Measurements from ENCODE around the gene IGF2BP2. TPM values are rescaled to one million over a fixed set of nuclear protein-coding genes. Genes with fewer than 3 reads are reported as not detected.

IGF2BP2 gene
- total and polyA plus RNA-seq, 3 donors from 2014 or later = 18.9 to 29.1 (median 19.4) TPM

DNA sequence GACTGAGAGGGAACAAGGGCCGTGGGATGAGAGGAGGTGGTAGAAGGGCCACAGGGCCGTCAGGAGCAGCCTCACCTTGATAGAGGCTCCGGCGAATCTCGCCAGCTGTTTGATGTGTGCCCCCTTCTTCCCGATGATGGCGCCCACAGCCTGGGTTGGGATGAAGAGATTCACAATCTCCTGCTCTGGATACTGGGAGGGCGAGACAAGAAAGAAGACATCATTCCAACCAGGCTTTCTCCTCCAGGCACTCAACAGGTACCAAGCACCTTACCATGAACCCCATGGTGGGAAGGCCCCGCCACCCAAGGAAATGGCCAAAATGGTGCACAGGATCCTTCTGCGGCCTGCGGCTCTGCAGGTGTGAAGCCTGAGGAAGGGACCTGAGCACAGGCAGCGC lies 167.6 kb downstream of the IGF2BP2 start:
- peak overlapping the region; percentile 74 to 86 for H3K27ac ChIP-seq
- TF ChIP-seq, protein P1, sequence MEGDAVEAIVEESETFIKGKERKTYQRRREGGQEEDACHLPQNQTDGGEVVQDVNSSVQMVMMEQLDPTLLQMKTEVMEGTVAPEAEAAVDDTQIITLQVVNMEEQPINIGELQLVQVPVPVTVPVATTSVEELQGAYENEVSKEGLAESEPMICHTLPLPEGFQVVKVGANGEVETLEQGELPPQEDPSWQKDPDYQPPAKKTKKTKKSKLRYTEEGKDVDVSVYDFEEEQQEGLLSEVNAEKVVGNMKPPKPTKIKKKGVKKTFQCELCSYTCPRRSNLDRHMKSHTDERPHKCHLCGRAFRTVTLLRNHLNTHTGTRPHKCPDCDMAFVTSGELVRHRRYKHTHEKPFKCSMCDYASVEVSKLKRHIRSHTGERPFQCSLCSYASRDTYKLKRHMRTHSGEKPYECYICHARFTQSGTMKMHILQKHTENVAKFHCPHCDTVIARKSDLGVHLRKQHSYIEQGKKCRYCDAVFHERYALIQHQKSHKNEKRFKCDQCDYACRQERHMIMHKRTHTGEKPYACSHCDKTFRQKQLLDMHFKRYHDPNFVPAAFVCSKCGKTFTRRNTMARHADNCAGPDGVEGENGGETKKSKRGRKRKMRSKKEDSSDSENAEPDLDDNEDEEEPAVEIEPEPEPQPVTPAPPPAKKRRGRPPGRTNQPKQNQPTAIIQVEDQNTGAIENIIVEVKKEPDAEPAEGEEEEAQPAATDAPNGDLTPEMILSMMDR (IDR thresholded peaks at IDR 0.05) = no peak
- no peak for TF ChIP-seq POLR2A (IDR thresholded peaks at IDR 0.05)
- intact Hi-C loops (cut with DNase I; ENCODE audit: low total_unique reads) = no loop called here
- peaks cover 30% of the 10 kb centered on the region for H3K4me1 ChIP-seq
- 97% methylated on average over 11 to 12 of the region's 12 CpGs for WGBS, 2 donors
- H3K36me3 ChIP-seq (ENCODE audit: low read depth, missing control alignments) = no peaks in the 10 kb centered on the region
- H3K9me3 ChIP-seq = no peaks in the 10 kb centered on the region
- H3K27me3 ChIP-seq = no peaks in the 10 kb centered on the region
- DNase-seq = no peak
- H3K4me3 ChIP-seq = no peak overlapping the region

- H3K27ac ChIP-seq = peak overlapping the region; percentile 77 to 86
Measured at GRCh38 chr3:185656321-185656840, 168.5 kb downstream of the IGF2BP2 start.

DNA sequence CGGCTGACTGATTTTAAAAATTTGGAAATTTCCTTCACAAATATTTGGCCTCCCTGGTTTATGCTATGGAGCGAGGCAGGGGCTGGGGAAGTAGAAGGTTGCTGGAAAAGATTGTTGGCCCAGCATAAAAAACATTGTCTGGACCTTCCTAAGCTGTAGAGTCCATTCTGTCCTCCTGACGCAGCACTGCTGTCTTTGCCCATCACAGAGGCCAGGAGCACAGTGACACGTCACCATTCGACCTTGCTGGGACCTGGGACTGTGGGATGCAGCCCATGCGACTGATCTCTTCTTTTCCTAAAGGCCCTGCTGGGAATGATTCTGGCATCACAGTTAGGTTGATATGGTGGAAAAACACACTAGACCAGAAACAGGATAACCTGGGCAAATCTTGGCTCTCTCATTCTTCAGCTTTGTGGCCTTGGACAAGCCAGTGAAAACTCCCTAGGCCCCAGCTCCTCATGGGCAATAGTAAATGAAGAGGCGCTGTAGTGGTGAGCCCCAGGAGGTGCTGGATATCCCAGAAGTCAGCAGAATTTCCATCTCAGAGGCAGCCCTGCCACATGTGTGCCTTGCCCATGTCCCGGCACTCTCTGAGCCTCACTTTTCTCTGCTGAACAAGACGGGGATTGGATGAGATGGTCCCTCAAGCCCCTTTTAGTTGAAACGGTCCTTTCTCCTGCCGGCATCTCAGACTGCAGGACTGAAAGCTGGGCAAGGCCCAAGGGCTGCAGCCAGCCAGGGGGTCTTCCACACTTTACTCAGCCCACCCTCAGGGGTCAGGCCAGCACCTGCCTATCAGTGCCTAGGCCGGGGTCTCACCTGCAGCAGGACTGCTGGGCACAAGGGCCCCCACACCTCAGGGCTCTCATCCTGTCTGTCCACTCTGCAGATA lies 169.2 kb downstream of the IGF2BP2 start:
- 80 to 82% methylated on average over 7 to 12 of the region's 12 CpGs for WGBS, 2 donors

More at GRCh38 chr3:185656321-185656840, 168.5 kb downstream of the IGF2BP2 start:
- peaks cover 30% of the 10 kb centered on the region for H3K4me1 ChIP-seq
- 39 to 47% methylated on average over 8 of the region's 8 CpGs for WGBS, 2 donors
- no peaks in the 10 kb centered on the region for H3K27me3 ChIP-seq
- DNase-seq = peak; percentile 73
- intact Hi-C loops (cut with DNase I; ENCODE audit: low total_unique reads) = no loop called here
- H3K9me3 ChIP-seq = no peaks in the 10 kb centered on the region
- no peak overlapping the region for H3K4me3 ChIP-seq
- no peaks in the 10 kb centered on the region for H3K36me3 ChIP-seq (ENCODE audit: low read depth, missing control alignments)
- TF ChIP-seq POLR2A (IDR thresholded peaks at IDR 0.05) = no peak
- TF ChIP-seq, protein P1 (IDR thresholded peaks at IDR 0.05) = no peak

GRCh38 chr3:185654758-185655145 lies 170.1 kb downstream of the IGF2BP2 start:
- TF ChIP-seq, protein P1 (IDR thresholded peaks at IDR 0.05) = no peak
- TF ChIP-seq POLR2A (IDR thresholded peaks at IDR 0.05) = no peak
- Histone ChIP-seq H3K9me3 (no peaks in the 10 kb centered on the region), H3K27me3 (no peaks in the 10 kb centered on the region), H3K27ac (no peak overlapping the region), H3K36me3 (ENCODE audit: low read depth, missing control alignments) (no peaks in the 10 kb centered on the region), H3K4me1 (peaks cover 22% of the 10 kb centered on the region), H3K4me3 (no peak overlapping the region)
- DNase-seq = no peak
- intact Hi-C loops (cut with DNase I; ENCODE audit: low total_unique reads) = no loop called here
- 94 to 100% methylated on average over 2 of the region's 2 CpGs for WGBS, 2 donors

More for the DNA sequence above, 169.2 kb downstream of the IGF2BP2 start:
- no peaks in the 10 kb centered on the region for H3K27me3 ChIP-seq
- H3K4me1 ChIP-seq = peaks cover 30% of the 10 kb centered on the region
- peak overlapping the region; percentile 77 to 86 for H3K27ac ChIP-seq
- no peak overlapping the region for H3K4me3 ChIP-seq
- intact Hi-C loops (cut with DNase I; ENCODE audit: low total_unique reads) = no loop called here
- no peak for DNase-seq
- no peaks in the 10 kb centered on the region for H3K36me3 ChIP-seq (ENCODE audit: low read depth, missing control alignments)
- no peak for TF ChIP-seq POLR2A (IDR thresholded peaks at IDR 0.05)
- TF ChIP-seq, protein P1 (IDR thresholded peaks at IDR 0.05) = no peak
- H3K9me3 ChIP-seq = no peaks in the 10 kb centered on the region

All from testis (tissue), 3 donors.